WERI-Rb-1 (cell line): Measurements from ENCODE around the gene HOXA10.

Experiments used
- DNase-seq: peaks from one replicate; pipeline ENCODE4 v3.0.0-alpha.2; 2020
- H3K27ac ChIP-seq: fragments of 250-450 bp; sonication (Bioruptor Pico); 2 replicates; pipeline ENCODE4 v1.5.1; 2020; ENCODE audit warnings: mild to moderate bottlenecking, moderate library complexity
- H3K27me3 ChIP-seq: fragments of 250-450 bp; sonication (Bioruptor Pico); 2 replicates; pipeline ENCODE4 v1.5.1; 2021; ENCODE audit warnings: mild to moderate bottlenecking, low read depth, moderate library complexity; ENCODE audit not compliant: insufficient read depth, severe bottlenecking
- H3K36me3 ChIP-seq: fragments of 250-450 bp; sonication (Bioruptor Pico); 2 replicates; pipeline ENCODE4 v1.5.1; 2020; ENCODE audit warnings: mild to moderate bottlenecking, moderate library complexity
- H3K4me3 ChIP-seq: 2 replicates; pipeline ENCODE4 v1.5.1; 2011; ENCODE audit warnings: low read depth, mild to moderate bottlenecking, control low read depth, low read length
- H3K9me3 ChIP-seq: fragments of 250-450 bp; sonication (Bioruptor Pico); 2 replicates; pipeline ENCODE4 v1.5.1; 2021; ENCODE audit warnings: mild to moderate bottlenecking, moderate library complexity; ENCODE audit not compliant: severe bottlenecking
- TF ChIP-seq, protein P1 (sequence below): IDR thresholded peaks from 2 replicates; pipeline ENCODE4 v1.5.1; 2011; ENCODE audit warnings: low read depth, mild to moderate bottlenecking, control low read depth, inconsistent platforms, low read length

The HOXA10 gene

DNA sequence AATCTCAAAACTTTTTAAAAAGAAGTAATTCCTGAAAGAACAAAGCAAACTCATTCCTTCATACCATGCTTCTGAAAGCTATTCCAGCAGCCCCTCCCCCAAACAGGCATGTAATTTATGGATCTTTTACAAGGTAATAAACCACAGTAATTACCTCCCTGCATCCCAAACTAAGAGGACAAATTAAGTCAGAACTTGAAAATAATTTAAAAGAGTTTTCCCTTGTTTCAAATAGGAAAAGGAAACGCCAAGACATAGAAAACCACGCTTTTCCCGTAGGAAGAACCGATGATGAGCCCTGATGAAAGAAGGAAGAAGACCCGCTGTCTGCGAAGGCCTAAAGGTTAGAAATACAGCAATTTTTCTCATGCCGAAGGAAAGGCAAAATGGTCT is 52.4 kb downstream of the HOXA10 start:
- Histone ChIP-seq H3K9me3 (no peaks in the 10 kb centered on the region), H3K27me3 (peaks cover 69% of the 10 kb centered on the region), H3K27ac (no peak overlapping the region), H3K4me3 (no peak overlapping the region), H3K36me3 (no peaks in the 10 kb centered on the region)
- TF ChIP-seq, protein P1, sequence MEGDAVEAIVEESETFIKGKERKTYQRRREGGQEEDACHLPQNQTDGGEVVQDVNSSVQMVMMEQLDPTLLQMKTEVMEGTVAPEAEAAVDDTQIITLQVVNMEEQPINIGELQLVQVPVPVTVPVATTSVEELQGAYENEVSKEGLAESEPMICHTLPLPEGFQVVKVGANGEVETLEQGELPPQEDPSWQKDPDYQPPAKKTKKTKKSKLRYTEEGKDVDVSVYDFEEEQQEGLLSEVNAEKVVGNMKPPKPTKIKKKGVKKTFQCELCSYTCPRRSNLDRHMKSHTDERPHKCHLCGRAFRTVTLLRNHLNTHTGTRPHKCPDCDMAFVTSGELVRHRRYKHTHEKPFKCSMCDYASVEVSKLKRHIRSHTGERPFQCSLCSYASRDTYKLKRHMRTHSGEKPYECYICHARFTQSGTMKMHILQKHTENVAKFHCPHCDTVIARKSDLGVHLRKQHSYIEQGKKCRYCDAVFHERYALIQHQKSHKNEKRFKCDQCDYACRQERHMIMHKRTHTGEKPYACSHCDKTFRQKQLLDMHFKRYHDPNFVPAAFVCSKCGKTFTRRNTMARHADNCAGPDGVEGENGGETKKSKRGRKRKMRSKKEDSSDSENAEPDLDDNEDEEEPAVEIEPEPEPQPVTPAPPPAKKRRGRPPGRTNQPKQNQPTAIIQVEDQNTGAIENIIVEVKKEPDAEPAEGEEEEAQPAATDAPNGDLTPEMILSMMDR = no peak
- DNase-seq = no peak
